ENCODE data around the gene STX7. TPM values are rescaled to one million over a fixed set of nuclear protein-coding genes. Genes with fewer than 3 reads are reported as not detected.

Gene STX7
- total RNA-seq, 1 experiment from 2014 or later = 25.6 TPM

- H3K36me3 Mint-ChIP-seq = peaks cover 7% of the 10 kb centered on the region; the same call in 1 of the 2 replicates
- ATAC-seq (no peak), DNase-seq (ENCODE audit: low spot score) (no peak)
- ChIA-PET CTCF (interaction anchor here (1.2 kb wide), 1 partner anchor 133 kb away, joined by 4 read pairs; no protein-coding TSS in a partner anchor), POLR2A (no interaction called here)
- TF ChIP-seq ZNF416 (CRISPR knock-in tag; IDR thresholded peaks at IDR 0.05) (no peak), OVOL2 (CRISPR knock-in tag; IDR thresholded peaks at IDR 0.05; ENCODE audit: borderline replicate concordance) (no peak), HMGA2 (CRISPR knock-in tag; IDR thresholded peaks at IDR 0.05) (no peak), ZNF532 (CRISPR knock-in tag; IDR thresholded peaks at IDR 0.05; ENCODE audit: borderline replicate concordance) (no peak), TCF7 (CRISPR knock-in tag; IDR thresholded peaks at IDR 0.05; ENCODE audit: low read depth) (no peak), ATF1 (CRISPR knock-in tag; IDR thresholded peaks at IDR 0.05) (no peak), TEAD4 (CRISPR knock-in tag; IDR thresholded peaks at IDR 0.05) (no peak)
- H3K9me3 Mint-ChIP-seq = peaks cover 25% of the 10 kb centered on the region
- no peaks in the 10 kb centered on the region for H3K4me1 Mint-ChIP-seq
- H3K27ac Mint-ChIP-seq = no peak overlapping the region
- no peaks in the 10 kb centered on the region for H3K27me3 Mint-ChIP-seq (ENCODE audit: low read depth)
- H3K4me3 Mint-ChIP-seq = no peak overlapping the region
These were observed 100.0 kb downstream of the STX7 start for GRCh38 chr6:132412656-132413498.

GRCh38 chr6:132411296-132411695, 101.6 kb downstream of the STX7 start:
- Mint-ChIP-seq H3K4me1 (no peaks in the 10 kb centered on the region), H3K27ac (no peak overlapping the region), H3K9me3 (peaks cover 10% of the 10 kb centered on the region), H3K4me3 (no peak overlapping the region), H3K27me3 (ENCODE audit: low read depth) (no peaks in the 10 kb centered on the region), H3K36me3 (peaks cover 3% of the 10 kb centered on the region; the same call in 1 of the 2 replicates)
- no peak for DNase-seq (ENCODE audit: low spot score)
- TF ChIP-seq ZNF317 (CRISPR knock-in tag; IDR thresholded peaks at IDR 0.05; ENCODE audit: borderline replicate concordance, low read depth) (no peak), PRRX2 (CRISPR knock-in tag; IDR thresholded peaks at IDR 0.05) (no peak), ZBTB21 (CRISPR knock-in tag; IDR thresholded peaks at IDR 0.05; ENCODE audit: borderline replicate concordance) (no peak)
- ChIA-PET CTCF (no interaction called here), POLR2A (no interaction called here)
- no peak for ATAC-seq

DNA sequence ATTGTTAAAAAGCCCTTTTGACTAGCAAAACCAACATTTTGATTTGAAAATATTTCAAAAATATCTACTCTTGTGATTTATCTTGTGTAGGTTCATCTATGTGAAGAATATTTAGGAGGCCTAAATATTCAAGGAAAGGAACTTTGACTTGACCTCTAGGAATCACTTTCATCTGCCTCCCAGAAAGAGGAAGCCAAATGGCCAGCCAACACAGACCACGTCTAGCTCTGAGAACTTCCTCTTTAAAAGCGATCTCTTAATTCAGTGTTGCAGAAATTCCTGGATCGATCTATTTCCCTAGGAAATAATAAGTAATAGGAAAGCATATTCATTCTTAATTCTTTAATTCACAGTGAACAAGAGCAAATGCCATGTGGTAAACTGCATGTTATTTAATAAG, 102.1 kb downstream of the STX7 start:
- ATAC-seq (no peak), DNase-seq (ENCODE audit: low spot score) (no peak)
- H3K9me3 Mint-ChIP-seq = peaks cover 6% of the 10 kb centered on the region; the same call in 1 of the 2 replicates
- H3K36me3 Mint-ChIP-seq = no peaks in the 10 kb centered on the region
- ChIA-PET CTCF (no interaction called here), POLR2A (no interaction called here)
- H3K27me3 Mint-ChIP-seq (ENCODE audit: low read depth) = no peaks in the 10 kb centered on the region
- TF ChIP-seq SP1 (CRISPR knock-in tag; conservative IDR thresholded peaks at IDR 0.05) = no peak
- TF ChIP-seq ZNF219 (CRISPR knock-in tag; IDR thresholded peaks at IDR 0.05; ENCODE audit: borderline replicate concordance) = no peak
- TF ChIP-seq CTCF (IDR thresholded peaks at IDR 0.05) = no peak
- no peak overlapping the region for H3K27ac Mint-ChIP-seq
- H3K4me1 Mint-ChIP-seq = no peaks in the 10 kb centered on the region
- H3K4me3 Mint-ChIP-seq = no peak overlapping the region

Data from WTC11 (cell line).